Hepatocyte (in vitro differentiated cells): Measurements from ENCODE around the gene HAS3.

ENCODE experiments used
- CTCF ChIP-seq: fragments of 200-600 bp; sonication (generic); IDR thresholded peaks from 2 replicates; pipeline ENCODE4 v1.5.1; 2016; ENCODE audit warnings: antibody characterized with exemption, mild to moderate bottlenecking; ENCODE audit not compliant: poor library complexity
- EZH2 ChIP-seq: fragments of 200-600 bp; sonication (generic); IDR thresholded peaks from 2 replicates; pipeline ENCODE4 v1.6.1; 2016; ENCODE audit warnings: antibody characterized with exemption, mild to moderate bottlenecking, borderline replicate concordance
- EZH2phosphoT487 ChIP-seq: fragments of 200-600 bp; sonication (generic); IDR thresholded peaks from one replicate; pipeline ENCODE4 v1.6.1; 2018; ENCODE audit warnings: antibody characterized with exemption, mild to moderate bottlenecking, low read depth, moderate library complexity; ENCODE audit not compliant: unreplicated experiment, severe bottlenecking

- peak; percentile 25 for TF ChIP-seq EZH2
- TF ChIP-seq EZH2phosphoT487, result no peak
- TF ChIP-seq CTCF, result peak; percentile 45
Observed at GRCh38 chr16:69105501-69106361, at the start of gene HAS3.
